ENCODE data around the gene NECAB3.

Gene NECAB3

GRCh38 chr20:33624399-33624798, 49.8 kb downstream of the NECAB3 start:
- DNase-seq (ENCODE audit: low read depth in 4 of 4, low spot score in 1 of 4), result no peak

- no peak for DNase-seq (ENCODE audit: low read depth in 4 of 4, low spot score in 1 of 4)
Measured at GRCh38 chr20:33622705-33623365, 51.4 kb downstream of the NECAB3 start.

DNA sequence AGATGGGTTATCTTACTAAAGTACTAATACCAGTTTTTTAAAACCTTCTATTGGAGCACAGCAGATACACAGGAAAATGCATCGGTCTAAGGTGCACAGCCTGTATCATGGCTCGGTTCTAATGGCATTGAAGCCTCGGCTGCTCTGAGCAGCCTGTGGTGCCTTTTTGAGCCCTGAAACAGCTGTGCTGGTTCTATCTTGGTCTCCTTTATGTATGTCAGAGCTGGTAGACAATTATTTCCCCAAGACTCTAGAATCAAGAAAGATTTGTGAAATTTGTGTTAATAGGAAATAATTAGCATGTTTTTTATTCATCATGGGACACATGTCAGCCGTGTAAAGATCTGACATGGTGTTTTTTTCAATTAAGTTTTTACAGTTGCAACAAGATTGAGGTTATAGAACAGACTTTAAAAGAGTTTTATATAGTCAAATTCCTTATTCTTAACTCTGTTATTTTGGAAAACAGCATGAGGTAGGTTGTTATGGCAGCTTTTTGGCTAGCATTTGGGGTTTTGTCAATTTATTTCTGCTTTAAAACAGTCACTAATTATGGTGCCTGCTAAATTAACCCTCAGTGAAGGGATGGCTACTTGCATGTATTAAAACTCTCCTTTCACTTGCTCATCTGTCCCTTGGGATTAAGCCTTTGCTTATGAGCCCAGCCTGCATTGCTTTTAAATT, 52.4 kb downstream of the NECAB3 start:
- DNase-seq (ENCODE audit: low read depth in 4 of 4, low spot score in 1 of 4), result no peak

DNA sequence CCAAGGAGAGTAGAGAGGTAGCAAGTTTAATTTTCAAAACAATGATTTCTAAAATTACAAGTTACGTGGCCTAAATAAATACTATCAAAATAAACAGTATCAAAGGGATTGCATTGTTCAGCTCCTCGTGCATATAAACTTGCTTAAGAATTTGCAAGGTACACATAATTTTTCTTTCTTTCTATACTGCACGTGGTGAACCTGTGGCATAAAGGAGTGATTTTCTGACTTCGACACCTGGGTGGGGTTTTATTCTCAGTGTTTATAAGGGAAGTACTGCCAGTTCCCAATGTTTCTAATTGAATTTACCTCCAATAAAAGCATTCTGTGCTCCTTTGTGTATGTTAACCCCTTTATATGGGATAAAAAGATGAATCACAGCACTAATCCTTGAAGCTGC, 62.2 kb downstream of the NECAB3 start:
- no peak for DNase-seq (ENCODE audit: low read depth in 4 of 4, low spot score in 1 of 4)

GRCh38 chr20:33611106-33611505, 63.1 kb downstream of the NECAB3 start:
- DNase-seq (ENCODE audit: low read depth in 4 of 4, low spot score in 1 of 4), result no peak

- no peak for DNase-seq (ENCODE audit: low read depth in 4 of 4, low spot score in 1 of 4)
Measured at GRCh38 chr20:33609504-33609903, 64.7 kb downstream of the NECAB3 start.

Data from stimulated activated CD4-positive, alpha-beta T cell treated with anti-CD3 and anti-CD28 coated beads, Interleukin-1b, Interleukin-23, amount 100 ng/mL, for 24 hours (primary cell).